Measurements from ENCODE around the gene GTPBP8. TPM values are rescaled to one million over a fixed set of nuclear protein-coding genes. Genes with fewer than 3 reads are reported as not detected.

The GTPBP8 gene
- total and polyA plus RNA-seq, 10 of the 15 experiments (the other 5 are each of a cell fraction or from before 2014, with no cell fraction given), result 10.3 to 29.0 (median 17.0) TPM

DNA sequence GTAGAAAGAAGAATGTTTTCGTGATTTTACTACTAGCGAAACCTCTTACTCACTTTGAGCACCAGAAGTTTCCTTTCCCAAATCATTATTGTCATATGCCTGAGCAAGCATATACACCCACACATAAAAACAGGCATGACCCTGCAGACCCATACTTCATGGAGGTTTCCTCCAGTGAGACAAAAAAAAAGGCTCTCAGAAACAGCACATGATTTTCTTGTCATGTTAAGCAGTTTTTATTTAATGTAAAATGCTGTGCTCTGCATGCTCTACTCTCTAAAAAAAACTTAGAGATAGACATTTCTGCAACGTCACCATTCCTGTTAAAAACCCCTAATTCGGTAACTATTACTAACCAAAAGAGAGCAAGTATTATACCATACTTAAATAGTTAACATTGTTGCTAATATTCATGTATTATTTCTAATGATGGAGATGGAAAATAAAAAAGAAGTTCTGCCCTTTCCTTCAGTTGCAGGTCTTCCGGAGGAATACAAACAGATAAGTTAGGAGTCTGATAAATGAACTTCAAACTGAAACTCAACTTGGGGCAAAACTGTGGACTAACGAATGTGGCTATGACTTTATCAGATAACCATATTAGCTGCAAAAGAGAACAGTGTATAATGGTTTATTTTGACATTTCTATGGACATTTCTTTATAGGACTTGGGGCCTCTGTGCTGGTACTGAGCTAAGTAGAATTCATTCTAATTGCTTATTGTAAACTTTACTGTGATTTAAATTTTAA is 31.8 kb upstream of the GTPBP8 start (continued):
- TF ChIP-seq, protein P1, sequence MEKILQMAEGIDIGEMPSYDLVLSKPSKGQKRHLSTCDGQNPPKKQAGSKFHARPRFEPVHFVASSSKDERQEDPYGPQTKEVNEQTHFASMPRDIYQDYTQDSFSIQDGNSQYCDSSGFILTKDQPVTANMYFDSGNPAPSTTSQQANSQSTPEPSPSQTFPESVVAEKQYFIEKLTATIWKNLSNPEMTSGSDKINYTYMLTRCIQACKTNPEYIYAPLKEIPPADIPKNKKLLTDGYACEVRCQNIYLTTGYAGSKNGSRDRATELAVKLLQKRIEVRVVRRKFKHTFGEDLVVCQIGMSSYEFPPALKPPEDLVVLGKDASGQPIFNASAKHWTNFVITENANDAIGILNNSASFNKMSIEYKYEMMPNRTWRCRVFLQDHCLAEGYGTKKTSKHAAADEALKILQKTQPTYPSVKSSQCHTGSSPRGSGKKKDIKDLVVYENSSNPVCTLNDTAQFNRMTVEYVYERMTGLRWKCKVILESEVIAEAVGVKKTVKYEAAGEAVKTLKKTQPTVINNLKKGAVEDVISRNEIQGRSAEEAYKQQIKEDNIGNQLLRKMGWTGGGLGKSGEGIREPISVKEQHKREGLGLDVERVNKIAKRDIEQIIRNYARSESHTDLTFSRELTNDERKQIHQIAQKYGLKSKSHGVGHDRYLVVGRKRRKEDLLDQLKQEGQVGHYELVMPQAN (conservative IDR thresholded peaks at IDR 0.05), result no peak
- TF ChIP-seq, protein P2, sequence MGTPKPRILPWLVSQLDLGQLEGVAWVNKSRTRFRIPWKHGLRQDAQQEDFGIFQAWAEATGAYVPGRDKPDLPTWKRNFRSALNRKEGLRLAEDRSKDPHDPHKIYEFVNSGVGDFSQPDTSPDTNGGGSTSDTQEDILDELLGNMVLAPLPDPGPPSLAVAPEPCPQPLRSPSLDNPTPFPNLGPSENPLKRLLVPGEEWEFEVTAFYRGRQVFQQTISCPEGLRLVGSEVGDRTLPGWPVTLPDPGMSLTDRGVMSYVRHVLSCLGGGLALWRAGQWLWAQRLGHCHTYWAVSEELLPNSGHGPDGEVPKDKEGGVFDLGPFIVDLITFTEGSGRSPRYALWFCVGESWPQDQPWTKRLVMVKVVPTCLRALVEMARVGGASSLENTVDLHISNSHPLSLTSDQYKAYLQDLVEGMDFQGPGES (IDR thresholded peaks at IDR 0.05), result no peak
- TF ChIP-seq EZH2 (IDR thresholded peaks at IDR 0.05; ENCODE audit: borderline replicate concordance, control insufficient read depth, low read depth, low read length) (no peak), STAT1 (conservative IDR thresholded peaks at IDR 0.05) (no peak), SMAD5 (IDR thresholded peaks at IDR 0.05; ENCODE audit: low read depth) (no peak), SPI1 (IDR thresholded peaks at IDR 0.05; ENCODE audit: borderline replicate concordance, insufficient read depth, low read depth, low read length) (no peak), SMC3 (IDR thresholded peaks at IDR 0.05; ENCODE audit: borderline replicate concordance, low read length) (no peak), TCF7 (IDR thresholded peaks at IDR 0.05; ENCODE audit: borderline replicate concordance) (no peak), RELA (IDR thresholded peaks at IDR 0.05; ENCODE audit: borderline replicate concordance, partially characterized antibody) (no peak), NFXL1 (IDR thresholded peaks at IDR 0.05; ENCODE audit: borderline replicate concordance) (no peak), RFX5 (IDR thresholded peaks at IDR 0.05; ENCODE audit: low read depth, low read length) (no peak), POLR2AphosphoS5 (IDR thresholded peaks at IDR 0.05; ENCODE audit: low read length) (no peak), IRF4 (IDR thresholded peaks at IDR 0.05; ENCODE audit: low read depth, low read length) (no peak), RUNX3 (IDR thresholded peaks at IDR 0.05; ENCODE audit: low read length) (peak; percentile 42), HDAC6 (IDR thresholded peaks at IDR 0.05; ENCODE audit: unreplicated experiment) (no peak), CHD2 (IDR thresholded peaks at IDR 0.05; ENCODE audit: borderline replicate concordance, low read depth, low read length) (no peak)
- TF ChIP-seq, protein P3, sequence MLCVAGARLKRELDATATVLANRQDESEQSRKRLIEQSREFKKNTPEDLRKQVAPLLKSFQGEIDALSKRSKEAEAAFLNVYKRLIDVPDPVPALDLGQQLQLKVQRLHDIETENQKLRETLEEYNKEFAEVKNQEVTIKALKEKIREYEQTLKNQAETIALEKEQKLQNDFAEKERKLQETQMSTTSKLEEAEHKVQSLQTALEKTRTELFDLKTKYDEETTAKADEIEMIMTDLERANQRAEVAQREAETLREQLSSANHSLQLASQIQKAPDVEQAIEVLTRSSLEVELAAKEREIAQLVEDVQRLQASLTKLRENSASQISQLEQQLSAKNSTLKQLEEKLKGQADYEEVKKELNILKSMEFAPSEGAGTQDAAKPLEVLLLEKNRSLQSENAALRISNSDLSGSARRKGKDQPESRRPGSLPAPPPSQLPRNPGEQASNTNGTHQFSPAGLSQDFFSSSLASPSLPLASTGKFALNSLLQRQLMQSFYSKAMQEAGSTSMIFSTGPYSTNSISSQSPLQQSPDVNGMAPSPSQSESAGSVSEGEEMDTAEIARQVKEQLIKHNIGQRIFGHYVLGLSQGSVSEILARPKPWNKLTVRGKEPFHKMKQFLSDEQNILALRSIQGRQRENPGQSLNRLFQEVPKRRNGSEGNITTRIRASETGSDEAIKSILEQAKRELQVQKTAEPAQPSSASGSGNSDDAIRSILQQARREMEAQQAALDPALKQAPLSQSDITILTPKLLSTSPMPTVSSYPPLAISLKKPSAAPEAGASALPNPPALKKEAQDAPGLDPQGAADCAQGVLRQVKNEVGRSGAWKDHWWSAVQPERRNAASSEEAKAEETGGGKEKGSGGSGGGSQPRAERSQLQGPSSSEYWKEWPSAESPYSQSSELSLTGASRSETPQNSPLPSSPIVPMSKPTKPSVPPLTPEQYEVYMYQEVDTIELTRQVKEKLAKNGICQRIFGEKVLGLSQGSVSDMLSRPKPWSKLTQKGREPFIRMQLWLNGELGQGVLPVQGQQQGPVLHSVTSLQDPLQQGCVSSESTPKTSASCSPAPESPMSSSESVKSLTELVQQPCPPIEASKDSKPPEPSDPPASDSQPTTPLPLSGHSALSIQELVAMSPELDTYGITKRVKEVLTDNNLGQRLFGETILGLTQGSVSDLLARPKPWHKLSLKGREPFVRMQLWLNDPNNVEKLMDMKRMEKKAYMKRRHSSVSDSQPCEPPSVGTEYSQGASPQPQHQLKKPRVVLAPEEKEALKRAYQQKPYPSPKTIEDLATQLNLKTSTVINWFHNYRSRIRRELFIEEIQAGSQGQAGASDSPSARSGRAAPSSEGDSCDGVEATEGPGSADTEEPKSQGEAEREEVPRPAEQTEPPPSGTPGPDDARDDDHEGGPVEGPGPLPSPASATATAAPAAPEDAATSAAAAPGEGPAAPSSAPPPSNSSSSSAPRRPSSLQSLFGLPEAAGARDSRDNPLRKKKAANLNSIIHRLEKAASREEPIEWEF (IDR thresholded peaks at IDR 0.05; ENCODE audit: insufficient replicate concordance, low read depth, low read length), result no peak
- TF ChIP-seq, protein P4, sequence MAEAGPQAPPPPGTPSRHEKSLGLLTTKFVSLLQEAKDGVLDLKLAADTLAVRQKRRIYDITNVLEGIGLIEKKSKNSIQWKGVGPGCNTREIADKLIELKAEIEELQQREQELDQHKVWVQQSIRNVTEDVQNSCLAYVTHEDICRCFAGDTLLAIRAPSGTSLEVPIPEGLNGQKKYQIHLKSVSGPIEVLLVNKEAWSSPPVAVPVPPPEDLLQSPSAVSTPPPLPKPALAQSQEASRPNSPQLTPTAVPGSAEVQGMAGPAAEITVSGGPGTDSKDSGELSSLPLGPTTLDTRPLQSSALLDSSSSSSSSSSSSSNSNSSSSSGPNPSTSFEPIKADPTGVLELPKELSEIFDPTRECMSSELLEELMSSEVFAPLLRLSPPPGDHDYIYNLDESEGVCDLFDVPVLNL (IDR thresholded peaks at IDR 0.05; ENCODE audit: low read depth, low read length), result no peak

All from GM12878 (cell line).